Measurements from ENCODE around the gene CTSW. TPM values are rescaled to one million over a fixed set of nuclear protein-coding genes. Genes with fewer than 3 reads are reported as not detected.

The CTSW gene
- polyA plus RNA-seq, 1 donor from 2014 or later, result 29.2 TPM

DNA sequence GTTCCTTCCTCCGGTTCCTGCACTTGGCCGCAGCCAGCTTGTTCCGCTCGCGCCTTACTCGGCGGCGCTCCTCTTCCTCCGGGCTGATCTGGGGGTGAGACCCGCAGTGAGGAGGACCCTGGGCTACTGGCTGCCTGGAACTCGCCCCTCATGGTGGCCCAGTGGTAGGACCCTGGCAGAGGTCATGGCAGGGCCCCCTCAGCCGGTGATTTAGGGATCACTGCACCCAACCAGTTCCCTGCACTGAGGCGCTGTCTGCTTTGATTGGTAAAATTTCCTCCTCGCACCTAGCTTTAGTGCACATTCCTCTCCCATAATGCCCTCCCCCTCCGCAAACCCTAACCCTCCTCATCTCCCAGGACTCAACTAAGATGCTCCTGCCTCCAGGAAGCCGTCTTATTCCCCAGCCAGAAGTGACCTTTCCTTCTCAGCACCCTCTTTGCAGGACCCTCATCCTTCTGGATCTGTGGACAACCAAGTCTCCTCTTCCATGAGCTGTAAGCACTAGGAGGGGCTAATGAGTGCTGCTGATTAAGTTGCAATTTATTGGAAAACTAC, 14.5 kb downstream of the CTSW start:
- Mint-ChIP-seq H3K36me3 (peaks cover 3% of the 10 kb centered on the region), H3K9me3 (no peaks in the 10 kb centered on the region), H3K4me3 (peak overlapping the region; percentile 77 to 92 (median 90)), H3K27me3 (no peaks in the 10 kb centered on the region), H3K27ac (peak overlapping the region; percentile 24 to 94 (median 83)), H3K4me1 (peaks cover 25 to 31% (median 31%) of the 10 kb centered on the region in 3 donors)

- H3K4me1 Mint-ChIP-seq, result peaks cover 15 to 22% (median 19%) of the 10 kb centered on the region in 3 donors
- peaks cover 3% of the 10 kb centered on the region for H3K36me3 Mint-ChIP-seq
- peak overlapping the region in 2 of 3 donors; percentile 50 to 89 for H3K27ac Mint-ChIP-seq
- H3K27me3 Mint-ChIP-seq, result peaks cover 4% of the 10 kb centered on the region
- H3K9me3 Mint-ChIP-seq, result no peaks in the 10 kb centered on the region
- peak overlapping the region in 2 of 4 donors; percentile 17 to 74 for H3K4me3 Mint-ChIP-seq
These were observed 15.9 kb downstream of the CTSW start for GRCh38 chr11:65895482-65895981.

- H3K36me3 Mint-ChIP-seq, result peaks cover 3% of the 10 kb centered on the region
- peaks cover 10% of the 10 kb centered on the region for H3K27me3 Mint-ChIP-seq
- no peaks in the 10 kb centered on the region for H3K9me3 Mint-ChIP-seq
- peak overlapping the region in 1 of 3 donors; percentile 70 for H3K27ac Mint-ChIP-seq
- peaks cover 17 to 23% (median 22%) of the 10 kb centered on the region in 3 donors for H3K4me1 Mint-ChIP-seq
- peak overlapping the region in 2 of 4 donors; percentile 17 for H3K4me3 Mint-ChIP-seq
These were observed 16.7 kb downstream of the CTSW start for GRCh38 chr11:65896034-65896999.

DNA sequence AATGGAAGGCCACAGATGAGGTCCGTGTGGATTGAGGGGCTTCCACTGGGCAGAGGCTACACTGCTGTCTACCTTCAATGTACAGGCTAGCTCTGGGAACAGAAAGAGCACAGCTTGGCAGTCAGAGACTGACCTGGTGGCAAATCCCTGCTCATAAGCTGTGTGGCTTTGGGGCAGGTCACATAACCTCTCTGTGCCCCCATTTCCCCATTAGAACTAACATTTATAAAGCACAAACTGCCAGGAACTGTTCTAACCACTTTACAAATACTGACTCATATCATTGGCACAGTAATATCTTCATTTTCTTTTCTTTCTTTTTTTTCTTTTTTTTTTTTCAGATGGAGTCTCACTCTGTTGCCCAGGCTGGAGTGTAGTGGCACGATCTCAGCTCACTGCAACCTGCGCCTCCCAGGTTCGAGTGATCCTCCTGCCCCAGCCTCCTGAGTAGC, 17.4 kb downstream of the CTSW start:
- Mint-ChIP-seq H3K9me3 (no peaks in the 10 kb centered on the region), H3K27ac (peak overlapping the region in 1 of 3 donors; percentile 70), H3K36me3 (peaks cover 3% of the 10 kb centered on the region), H3K4me1 (peaks cover 16 to 20% (median 19%) of the 10 kb centered on the region in 3 donors), H3K27me3 (peaks cover 11% of the 10 kb centered on the region), H3K4me3 (peak overlapping the region in 2 of 4 donors; percentile 17)

GRCh38 chr11:65898656-65899355, 19.2 kb downstream of the CTSW start:
- H3K27me3 Mint-ChIP-seq, result peaks cover 11% of the 10 kb centered on the region
- peaks cover 8 to 11% (median 9%) of the 10 kb centered on the region in 3 donors for H3K4me1 Mint-ChIP-seq
- peaks cover 3% of the 10 kb centered on the region for H3K36me3 Mint-ChIP-seq
- no peaks in the 10 kb centered on the region for H3K9me3 Mint-ChIP-seq
- peak overlapping the region in 3 of 4 donors; percentile 14 to 87 (median 78) for H3K4me3 Mint-ChIP-seq
- H3K27ac Mint-ChIP-seq, result peak overlapping the region in 2 of 3 donors; percentile 39 to 58

DNA sequence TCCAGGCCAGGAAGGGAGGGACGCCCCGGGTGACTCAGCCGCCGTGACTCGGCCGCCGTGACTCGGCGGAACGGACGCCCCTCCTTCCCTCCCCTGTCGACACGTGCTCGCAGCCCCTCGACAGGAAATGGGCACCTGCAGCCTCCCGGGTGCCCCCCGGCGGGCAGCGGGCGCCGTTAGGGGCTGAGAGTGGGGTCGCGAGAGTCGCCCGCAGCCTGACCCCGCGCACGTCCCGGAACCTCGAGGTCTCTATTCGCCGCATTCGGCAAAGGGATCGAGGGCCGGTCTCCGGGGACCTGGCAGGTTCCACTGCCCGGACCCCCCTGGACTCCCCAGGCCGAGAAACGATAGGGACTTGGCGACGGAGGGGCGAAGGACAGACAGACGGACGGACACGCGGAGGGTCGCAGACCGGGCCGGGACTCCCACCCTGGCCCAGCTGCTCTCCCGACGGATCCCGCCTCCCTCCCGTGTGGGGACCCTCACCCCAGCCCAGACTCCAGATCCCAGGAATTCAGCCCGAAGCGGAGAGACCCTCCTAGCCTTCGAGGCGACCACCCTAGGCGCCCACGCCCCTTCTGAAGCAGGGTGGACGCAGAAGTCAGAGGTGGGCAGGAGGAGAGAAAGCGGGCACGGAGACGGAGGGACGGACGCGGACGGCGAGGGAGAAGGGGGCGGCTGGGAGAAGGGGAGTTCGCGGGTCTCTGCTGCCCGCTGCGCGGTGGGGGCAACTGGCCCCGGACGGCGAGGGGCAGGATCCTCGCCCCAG, 19.9 kb downstream of the CTSW start:
- no peaks in the 10 kb centered on the region for H3K9me3 Mint-ChIP-seq

DNA sequence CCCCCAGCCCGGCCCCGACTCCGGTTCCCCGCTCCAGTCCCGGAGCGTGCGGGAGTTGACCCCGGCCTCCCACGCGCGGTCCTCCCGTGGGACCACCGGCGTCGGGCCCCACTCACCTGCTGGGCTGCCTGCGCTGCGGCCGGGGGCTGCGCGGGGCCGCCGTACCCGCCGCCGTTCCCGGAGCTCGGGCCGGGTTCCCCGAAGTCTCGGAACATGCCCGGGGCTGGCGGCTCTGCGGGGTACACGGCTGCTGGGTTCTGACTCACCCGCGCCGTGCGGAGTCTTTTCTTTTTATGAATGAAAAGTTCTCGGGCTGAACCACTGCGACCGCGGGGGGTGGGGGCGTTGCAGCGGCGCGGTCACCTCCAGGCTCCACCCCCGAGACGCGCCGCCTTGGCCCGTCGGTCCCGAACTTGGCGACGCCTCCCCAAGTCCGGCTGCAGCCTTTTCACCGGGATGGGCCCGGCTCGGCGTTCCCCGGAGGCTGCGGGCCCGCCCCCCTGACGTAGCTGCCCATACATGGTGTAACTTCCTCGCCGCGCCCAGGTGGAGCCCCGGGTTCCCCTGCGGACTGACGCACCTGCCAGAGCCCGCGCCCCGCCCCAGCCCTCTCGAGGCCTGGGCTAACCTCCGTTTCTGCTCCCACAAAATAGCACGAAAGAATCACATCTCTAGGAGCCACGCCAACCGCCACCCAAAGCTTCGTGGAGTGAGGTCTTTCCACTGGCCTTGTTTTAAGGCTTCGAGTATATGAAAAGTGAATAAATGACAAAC, 20.7 kb downstream of the CTSW start, which contains the start of gene FOSL1:
TSS of gene FOSL1 (minus strand) at position 264 of the 774 bp plus-strand sequence. CDS start at position 215, 49 bp downstream.
- Mint-ChIP-seq H3K27ac (peak within 1 kb of the TSS in 1 of 3 donors; percentile 46), H3K36me3 (peaks cover 3% of the 10 kb centered on the region), H3K4me3 (peak within 1 kb of the TSS; percentile 48 to 87 (median 76)), H3K27me3 (peaks cover 11% of the 10 kb centered on the region), H3K9me3 (no peaks in the 10 kb centered on the region), H3K4me1 (peaks cover 4 to 6% (median 5%) of the 10 kb centered on the region in 3 donors)

More for the DNA sequence above, 19.9 kb downstream of the CTSW start:
- H3K4me1 Mint-ChIP-seq, result peaks cover 4 to 6% (median 5%) of the 10 kb centered on the region in 3 donors
- H3K27ac Mint-ChIP-seq, result no peak overlapping the region
- peaks cover 11% of the 10 kb centered on the region for H3K27me3 Mint-ChIP-seq
- H3K36me3 Mint-ChIP-seq, result peaks cover 3% of the 10 kb centered on the region
- H3K4me3 Mint-ChIP-seq, result peak overlapping the region in 3 of 4 donors; percentile 43 to 82 (median 50)

DNA sequence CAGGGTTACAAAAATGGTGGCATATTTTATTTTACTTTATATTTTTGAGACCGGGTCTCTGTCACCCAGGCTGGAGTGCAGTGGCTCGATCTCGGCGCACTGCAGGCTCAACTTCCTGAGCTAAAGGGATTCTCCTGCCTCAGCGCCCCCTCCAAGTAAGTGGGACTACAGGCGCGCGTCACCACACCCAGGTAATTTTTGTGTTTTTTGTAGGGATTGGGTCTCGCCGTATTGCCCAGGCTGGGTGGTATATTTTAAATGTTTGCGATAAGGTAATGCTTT, 21.2 kb downstream of the CTSW start:
- Mint-ChIP-seq H3K27me3 (peaks cover 11% of the 10 kb centered on the region), H3K36me3 (peaks cover 3% of the 10 kb centered on the region), H3K4me1 (peaks cover 4 to 6% (median 5%) of the 10 kb centered on the region in 3 donors), H3K27ac (peak overlapping the region in 1 of 3 donors; percentile 46), H3K9me3 (no peaks in the 10 kb centered on the region), H3K4me3 (peak overlapping the region; percentile 48 to 87 (median 76))

DNA sequence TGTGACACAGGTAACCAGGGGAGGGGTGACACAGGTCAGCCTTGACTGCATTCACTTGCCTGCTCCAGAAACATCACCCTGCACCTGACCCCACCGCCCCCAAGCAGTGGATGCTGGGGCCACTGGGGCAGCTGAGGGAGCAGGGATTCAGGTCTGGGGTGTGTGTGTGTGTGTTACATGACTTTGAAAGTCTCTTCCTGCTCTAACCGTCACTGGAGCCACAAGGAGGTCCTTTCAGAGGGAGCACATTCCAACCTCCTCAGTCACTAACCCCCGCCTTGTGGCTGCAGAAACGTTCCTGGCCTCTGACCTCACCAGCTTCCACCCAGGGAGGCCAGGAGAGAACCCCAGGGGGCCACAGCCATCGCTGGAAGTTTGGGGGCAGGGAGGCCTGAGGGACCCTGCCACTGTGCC, 23.4 kb downstream of the CTSW start:
- peaks cover 15% of the 10 kb centered on the region for H3K27me3 Mint-ChIP-seq
- H3K4me3 Mint-ChIP-seq, result no peak overlapping the region
- H3K36me3 Mint-ChIP-seq, result peaks cover 3% of the 10 kb centered on the region
- H3K27ac Mint-ChIP-seq, result no peak overlapping the region
- peaks cover 4 to 6% (median 4%) of the 10 kb centered on the region in 3 donors for H3K4me1 Mint-ChIP-seq
- H3K9me3 Mint-ChIP-seq, result no peaks in the 10 kb centered on the region

DNA sequence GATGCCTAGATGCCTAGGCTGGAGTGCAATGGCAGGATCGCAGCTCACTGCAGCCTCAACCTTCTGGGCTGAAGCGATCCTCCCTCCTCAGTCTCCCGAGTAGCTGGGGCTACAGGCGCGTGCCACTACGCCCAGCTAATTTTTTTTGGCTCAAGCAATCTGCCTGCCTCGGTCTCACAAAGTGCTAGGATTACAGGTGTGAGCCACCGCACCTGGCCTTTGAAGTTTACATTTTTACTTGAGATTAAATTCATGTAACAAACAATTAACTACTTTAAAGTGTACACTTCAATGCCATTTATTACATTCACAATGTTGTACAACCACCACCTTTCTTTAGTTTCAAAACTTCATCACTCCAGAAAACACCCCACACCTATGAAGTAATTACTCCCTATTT, 24.1 kb downstream of the CTSW start:
- Mint-ChIP-seq H3K27ac (no peak overlapping the region), H3K4me3 (peak overlapping the region in 1 of 4 donors; percentile 2), H3K4me1 (peaks cover 4 to 6% (median 4%) of the 10 kb centered on the region in 3 donors), H3K9me3 (no peaks in the 10 kb centered on the region), H3K27me3 (peaks cover 18% of the 10 kb centered on the region), H3K36me3 (peaks cover 3% of the 10 kb centered on the region)

DNA sequence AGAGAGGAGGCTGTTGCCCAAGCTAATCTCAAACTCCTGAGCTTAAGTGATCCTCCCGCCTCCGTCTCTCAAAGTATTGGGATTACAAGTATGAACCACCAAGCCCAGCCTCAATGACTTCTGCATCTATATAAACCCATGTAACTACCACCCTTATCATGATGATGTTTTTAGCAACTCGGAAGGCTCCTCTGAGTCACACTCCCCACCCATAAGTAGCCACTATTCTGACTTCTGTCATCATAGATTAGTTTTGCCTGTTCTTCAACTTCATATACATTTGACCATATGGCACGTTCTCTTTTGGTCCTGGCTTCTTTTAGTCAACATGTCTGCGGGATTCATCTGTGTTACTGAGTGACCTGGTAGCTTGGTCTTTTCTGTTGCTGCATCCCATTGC, 27.0 kb downstream of the CTSW start:
- no peaks in the 10 kb centered on the region for H3K9me3 Mint-ChIP-seq
- no peak overlapping the region for H3K27ac Mint-ChIP-seq
- peaks cover 31% of the 10 kb centered on the region for H3K27me3 Mint-ChIP-seq
- H3K4me3 Mint-ChIP-seq, result no peak overlapping the region
- no peaks in the 10 kb centered on the region for H3K36me3 Mint-ChIP-seq
- peaks cover 0 to 5% (median 0%) of the 10 kb centered on the region in 3 donors for H3K4me1 Mint-ChIP-seq

GRCh38 chr11:65907878-65908277, 28.2 kb downstream of the CTSW start:
- Mint-ChIP-seq H3K9me3 (no peaks in the 10 kb centered on the region), H3K27me3 (peaks cover 33% of the 10 kb centered on the region), H3K36me3 (no peaks in the 10 kb centered on the region), H3K4me1 (peaks cover 0 to 5% (median 0%) of the 10 kb centered on the region in 3 donors), H3K4me3 (no peak overlapping the region), H3K27ac (no peak overlapping the region)

Measured in IgD-negative memory B cell (primary cell).